GM18498 (cell line): Measurements from ENCODE around the gene GTF3C4.
"Not testable (repeated sequence)": the region's sequence is repeated elsewhere in the genome, so short reads cannot be mapped to it uniquely, and the experiment has no call there.

ENCODE experiments used
- ATAC-seq: cut with Tn5 transposase; IDR thresholded peaks from one replicate; pipeline ENCODE4 v1.9.1; 2021; ENCODE audit warnings: mild to moderate bottlenecking, moderate library complexity; ENCODE audit not compliant: unreplicated experiment

The GTF3C4 gene

GRCh38 chr9:132697230-132697629, 27.0 kb downstream of the GTF3C4 start:
- no peak for ATAC-seq

GRCh38 chr9:132698989-132699388, 28.7 kb downstream of the GTF3C4 start:
- ATAC-seq = no peak

DNA sequence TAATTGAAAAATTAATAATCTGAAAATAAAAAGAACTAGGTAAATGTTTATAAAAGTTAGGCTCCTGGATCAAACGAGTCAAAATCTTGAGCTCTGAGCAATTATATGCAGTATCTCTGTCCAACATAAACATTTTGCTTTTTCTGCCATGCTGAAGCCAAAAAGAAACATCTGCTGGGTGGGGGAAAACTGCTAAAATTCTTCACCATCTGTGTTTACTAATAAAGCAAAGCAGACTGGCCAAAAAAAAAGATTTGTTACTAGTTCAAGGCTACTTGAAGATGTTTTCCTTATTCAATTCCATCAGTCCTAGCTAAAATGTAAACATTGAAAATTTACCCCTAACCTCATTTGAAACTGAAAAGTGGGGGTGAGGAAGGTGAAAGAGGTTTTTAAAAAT, 29.7 kb downstream of the GTF3C4 start:
- no peak for ATAC-seq

DNA sequence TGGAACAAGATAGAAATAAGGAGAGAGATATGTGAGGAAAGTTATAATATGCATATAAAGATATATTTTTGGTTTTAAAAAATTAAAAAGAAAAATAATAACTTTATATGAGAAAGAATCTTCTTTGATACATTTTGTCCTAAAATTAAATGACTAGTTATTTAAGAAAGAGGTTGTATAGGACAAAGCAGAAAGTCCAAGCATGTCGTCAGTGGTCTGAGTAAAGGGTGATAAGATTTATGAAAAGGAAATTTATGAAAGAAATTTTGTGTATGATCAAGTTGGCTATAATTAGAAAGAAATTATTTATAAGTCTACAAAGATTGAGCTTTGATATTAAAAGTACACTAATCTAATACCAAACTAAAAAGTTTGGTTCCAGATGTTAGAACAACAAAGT, 32.0 kb downstream of the GTF3C4 start:
- no peak for ATAC-seq

GRCh38 chr9:132703336-132703735, 33.1 kb downstream of the GTF3C4 start:
- no peak for ATAC-seq

DNA sequence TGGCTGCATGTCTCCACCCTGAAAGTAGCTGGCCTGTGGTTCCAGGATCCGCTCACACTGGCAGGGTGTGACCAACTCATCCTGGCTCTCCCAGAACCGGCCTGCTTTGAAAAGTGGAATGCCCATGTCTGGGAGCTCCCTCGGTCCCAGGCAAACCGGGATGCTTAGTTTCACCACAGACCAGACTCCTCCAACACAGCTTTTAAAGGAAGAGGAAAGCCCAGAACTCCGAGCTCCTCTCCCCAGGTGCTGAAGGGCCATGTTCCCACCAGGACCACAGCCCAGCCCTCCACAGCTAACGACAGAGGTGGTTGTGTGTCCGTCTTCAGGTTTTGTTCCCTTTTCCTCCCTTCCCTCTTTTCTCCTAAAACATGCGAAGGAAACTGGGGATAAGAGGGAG, 38.0 kb downstream of the GTF3C4 start:
- ATAC-seq = no peak

DNA sequence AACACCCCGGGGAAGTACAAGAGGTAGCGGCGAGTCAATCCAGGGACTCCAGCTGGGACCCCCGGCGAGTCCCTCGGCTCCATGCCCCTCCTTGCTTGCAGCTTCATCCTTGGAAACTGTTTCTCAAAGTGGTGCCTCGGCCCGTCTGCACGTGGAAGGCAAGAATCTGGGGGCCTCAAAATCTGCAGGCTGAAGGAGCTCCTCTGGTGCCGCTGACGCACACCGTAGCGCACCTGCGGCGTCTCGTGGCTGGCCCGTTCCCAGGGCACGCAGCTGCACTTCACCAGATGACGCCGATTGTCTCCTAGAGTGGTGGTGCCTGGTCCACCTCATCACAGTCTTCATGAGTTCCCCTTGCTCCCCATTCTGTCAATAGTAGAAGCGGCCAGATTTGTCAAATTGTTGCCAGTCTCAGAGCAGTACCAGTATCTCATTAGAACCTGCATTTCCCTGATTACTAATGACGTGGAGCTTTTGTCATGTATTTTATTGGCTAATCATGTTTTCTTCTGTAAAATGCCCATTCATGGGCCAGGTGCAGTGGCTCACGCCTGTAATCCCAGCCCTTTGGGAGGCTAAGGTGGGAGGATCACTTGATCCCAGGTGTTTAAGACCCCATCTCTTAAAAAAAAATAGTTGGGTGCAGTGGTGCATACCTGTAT, 38.6 kb downstream of the GTF3C4 start:
- ATAC-seq = no peak

DNA sequence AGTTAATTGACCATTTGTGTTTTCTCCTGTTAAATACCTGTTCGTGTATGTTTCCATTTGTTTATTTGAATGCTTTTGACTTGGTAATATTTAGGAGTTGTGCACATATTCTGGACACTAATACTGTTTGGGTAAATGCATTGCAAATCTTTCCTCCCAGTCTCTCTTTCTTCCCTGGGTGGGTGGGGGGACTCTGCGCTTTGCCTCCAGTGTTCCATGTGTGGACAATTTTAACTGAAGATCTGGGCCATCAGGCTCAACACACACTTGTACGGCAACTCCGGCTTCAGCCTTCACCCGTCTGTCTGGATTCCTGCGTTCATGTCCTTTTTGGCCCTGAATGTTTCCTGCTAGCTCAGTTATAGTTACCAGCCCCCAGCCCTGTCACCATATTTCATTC, 40.1 kb downstream of the GTF3C4 start:
- ATAC-seq = no peak

- ATAC-seq = not testable (repeated sequence)
Observed at GRCh38 chr9:132711152-132711551, 40.9 kb downstream of the GTF3C4 start.

GRCh38 chr9:132711846-132712245, 41.6 kb downstream of the GTF3C4 start:
- no peak for ATAC-seq

DNA sequence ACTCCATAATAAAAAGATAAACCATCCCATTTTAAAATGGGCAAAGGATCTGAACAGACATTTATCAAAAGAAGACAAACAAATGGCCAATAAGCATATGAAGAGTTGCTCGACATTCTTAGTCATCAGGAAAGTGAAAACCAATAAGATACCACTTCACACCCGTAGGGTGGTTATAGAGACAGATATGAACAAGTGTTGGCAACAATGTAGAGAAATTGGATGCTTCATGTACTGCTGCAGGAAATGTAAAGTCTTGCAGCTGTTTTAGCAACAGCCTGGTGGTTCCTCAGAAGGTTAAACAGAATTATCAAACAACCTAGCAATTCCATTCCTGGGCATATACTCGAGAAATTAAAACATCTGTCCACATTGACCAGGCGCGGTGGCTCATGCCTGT, 42.5 kb downstream of the GTF3C4 start:
- ATAC-seq = no peak

DNA sequence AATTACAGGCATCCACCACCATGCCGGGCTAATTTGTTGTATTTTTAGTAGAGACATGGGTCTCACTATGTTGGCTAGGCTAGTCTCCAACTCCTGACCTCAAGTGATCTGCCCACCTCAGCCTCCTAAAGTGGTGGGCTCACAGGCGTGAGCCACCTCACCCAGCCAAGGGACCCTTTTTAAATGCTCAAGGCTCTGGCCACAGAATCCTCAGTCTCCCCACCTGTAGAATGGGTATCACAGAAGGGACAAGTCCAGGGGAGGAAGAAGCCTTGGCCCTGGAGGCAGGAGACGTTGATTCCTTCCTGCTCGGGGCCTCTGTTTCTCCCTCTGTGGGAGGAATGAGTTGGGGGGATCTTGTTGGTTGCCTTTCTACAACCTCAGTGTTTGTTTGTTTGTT, 45.7 kb downstream of the GTF3C4 start:
- ATAC-seq = no peak

GRCh38 chr9:132717326-132717945, 47.2 kb downstream of the GTF3C4 start:
- ATAC-seq = no peak

- not testable (repeated sequence) for ATAC-seq
Observed at GRCh38 chr9:132718381-132718928, 48.2 kb downstream of the GTF3C4 start.

DNA sequence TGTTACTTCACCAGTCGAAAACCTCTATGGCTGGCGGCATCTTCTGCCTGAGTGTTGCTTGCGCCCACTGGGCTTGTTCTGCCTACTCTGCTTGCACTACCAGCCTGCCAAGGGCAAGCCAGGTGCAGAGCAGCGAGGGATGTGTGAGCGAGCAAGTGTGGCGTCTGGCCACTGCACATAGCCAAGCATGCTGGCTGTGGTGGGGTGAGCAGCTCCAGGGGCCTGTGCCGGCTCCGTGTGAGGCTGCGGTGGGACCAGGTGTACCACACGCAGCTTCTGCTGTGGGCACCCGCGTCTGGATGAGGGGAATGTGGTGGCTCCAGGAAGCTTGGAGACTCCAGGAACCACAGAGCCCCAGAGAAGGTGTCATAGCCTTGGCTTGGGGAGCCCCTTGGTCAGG, 51.4 kb downstream of the GTF3C4 start:
- no peak for ATAC-seq

- ATAC-seq = no peak
Observed at GRCh38 chr9:132722564-132723065, 52.4 kb downstream of the GTF3C4 start.

DNA sequence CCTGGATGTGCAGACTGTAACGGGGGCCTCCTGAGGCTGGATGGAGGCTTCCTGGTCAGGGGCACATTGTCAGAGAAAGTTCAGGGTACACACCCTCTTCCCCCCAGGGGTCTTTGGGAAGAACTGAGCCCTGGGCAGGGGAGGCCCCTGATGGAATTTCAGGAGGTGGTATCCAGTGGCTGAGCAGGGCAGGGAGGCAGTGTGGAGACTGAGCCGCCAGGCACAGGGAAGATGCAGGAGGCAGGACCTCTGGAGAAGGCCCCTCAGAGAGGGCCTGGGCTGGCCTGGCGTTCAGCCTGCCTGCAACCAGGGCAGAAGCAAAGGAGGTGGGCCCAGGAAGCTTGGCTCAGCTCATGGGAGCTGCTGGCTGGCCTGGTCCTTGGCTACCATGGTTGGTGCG, 53.5 kb downstream of the GTF3C4 start:
- no peak for ATAC-seq

DNA sequence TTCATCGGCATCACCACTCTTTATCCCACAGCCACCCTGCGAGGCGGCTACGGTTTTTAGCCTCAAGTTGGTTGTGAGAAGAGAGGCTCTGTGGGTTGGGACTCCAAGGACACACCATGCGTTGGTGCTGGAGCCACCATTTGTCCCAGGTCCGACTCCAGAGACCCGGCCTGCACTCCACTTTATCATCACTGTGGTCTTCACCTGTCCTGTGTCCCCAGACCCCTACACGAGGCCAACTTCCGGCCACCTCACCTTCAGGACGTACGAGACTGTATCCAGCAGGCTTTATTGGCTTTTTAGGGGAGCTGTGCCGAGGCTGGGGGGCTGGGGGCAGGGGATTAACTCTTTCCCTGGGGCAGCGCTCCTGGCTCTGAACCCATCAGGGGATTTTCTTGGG, 55.0 kb downstream of the GTF3C4 start:
- ATAC-seq = no peak

DNA sequence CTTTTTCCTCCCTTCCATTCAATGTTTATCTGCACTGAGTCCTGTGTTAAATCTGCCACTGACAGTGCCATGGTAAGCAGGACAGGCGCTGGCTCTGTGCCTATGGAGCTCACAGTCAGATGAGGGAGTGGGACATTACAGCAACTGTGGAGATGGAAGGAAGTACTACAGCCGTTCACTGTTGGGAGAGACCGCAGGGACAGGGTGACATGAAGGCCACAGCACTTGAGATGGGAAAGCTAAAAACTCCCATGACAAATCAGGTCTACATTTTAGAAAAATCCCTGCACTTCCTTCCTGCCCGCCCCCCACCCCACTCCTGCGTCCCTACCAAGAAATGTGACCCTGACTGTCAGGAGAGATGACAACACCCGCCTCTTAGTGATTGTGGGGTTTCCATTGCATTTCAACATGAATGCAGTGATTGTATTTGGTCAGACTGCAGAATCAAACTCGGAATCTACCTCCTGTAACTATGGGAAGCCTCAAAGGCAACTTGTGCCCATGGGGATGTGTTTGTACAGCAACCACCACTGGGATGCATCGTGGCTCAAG, 56.4 kb downstream of the GTF3C4 start:
- ATAC-seq = no peak

DNA sequence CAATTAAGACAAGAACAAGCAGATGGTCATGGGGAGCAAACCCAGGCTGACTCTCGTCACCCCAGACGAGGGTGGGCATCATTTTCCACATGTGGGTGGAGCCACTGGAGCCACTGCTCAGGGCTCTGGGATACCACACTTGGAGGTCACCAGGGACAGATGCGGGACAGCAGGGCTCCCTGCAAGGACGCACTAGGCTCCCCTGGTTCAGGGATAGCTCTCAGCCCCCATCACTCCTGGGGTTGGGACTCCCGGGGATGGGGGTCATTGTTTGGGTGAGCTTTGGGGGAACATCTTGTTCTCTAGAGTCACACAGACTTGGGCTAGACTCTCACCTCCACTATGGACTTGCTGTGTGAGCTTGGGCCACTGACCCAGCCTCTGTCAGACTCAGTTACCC, 57.8 kb downstream of the GTF3C4 start:
- ATAC-seq = no peak

- ATAC-seq = no peak
Observed at GRCh38 chr9:132728497-132728896, 58.2 kb downstream of the GTF3C4 start.

DNA sequence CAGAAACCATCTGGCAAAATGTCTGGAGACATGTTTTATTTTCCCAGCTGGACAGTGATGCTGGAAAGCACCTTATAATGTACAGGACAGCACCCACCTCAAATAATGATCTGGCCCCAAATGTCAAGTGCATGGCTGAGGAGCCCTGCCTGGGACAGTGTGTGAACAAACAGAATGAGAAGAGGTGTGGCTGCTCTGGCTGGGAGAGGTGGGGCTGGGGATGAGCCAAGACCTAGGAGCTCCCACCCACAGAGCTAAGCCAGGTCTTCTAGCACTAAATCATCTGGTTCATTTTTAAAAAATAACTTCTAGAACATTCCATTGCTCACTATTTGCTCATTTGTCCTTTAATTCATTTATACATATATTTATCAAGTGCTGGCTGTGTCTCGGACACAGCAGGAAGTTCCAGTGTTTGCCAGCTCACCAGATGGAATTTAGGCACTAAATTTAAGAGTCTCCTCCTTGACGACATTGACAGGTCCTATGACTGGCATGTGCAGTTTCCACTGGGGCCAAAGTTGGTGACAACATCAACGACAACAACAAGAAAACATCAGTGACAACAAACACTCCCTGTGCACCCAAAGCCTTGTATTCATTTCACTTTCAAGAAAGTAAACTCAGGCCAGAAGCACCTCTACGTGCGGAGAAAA, 59.1 kb downstream of the GTF3C4 start:
- ATAC-seq = no peak
